ENCODE results near the gene CABLES1.

CABLES1 gene

DNA sequence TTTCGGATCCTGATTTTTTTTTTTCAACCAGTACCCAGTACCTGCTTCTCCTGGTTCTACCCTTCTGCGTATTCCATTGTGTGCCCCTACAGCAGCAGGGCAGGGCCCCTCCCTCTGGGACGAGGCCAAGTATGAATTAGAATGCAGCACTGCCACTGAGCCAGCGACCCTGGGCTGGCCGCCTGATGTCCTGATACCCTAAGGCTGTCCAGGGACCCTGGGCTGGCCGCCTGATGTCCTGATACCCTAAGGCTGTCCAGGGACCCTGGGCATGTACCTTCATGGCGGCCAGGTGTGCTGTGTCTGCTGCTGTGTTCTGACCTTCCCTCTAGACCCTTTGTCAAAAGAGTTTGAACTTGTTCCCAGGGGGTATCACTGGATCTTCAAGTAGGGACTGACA, 42.9 kb downstream of the CABLES1 start:
- DNase-seq (ENCODE audit: low read depth): no peak
- no peak overlapping the region for H3K4me3 ChIP-seq (ENCODE audit: low read length)
- TF ChIP-seq, protein P1, sequence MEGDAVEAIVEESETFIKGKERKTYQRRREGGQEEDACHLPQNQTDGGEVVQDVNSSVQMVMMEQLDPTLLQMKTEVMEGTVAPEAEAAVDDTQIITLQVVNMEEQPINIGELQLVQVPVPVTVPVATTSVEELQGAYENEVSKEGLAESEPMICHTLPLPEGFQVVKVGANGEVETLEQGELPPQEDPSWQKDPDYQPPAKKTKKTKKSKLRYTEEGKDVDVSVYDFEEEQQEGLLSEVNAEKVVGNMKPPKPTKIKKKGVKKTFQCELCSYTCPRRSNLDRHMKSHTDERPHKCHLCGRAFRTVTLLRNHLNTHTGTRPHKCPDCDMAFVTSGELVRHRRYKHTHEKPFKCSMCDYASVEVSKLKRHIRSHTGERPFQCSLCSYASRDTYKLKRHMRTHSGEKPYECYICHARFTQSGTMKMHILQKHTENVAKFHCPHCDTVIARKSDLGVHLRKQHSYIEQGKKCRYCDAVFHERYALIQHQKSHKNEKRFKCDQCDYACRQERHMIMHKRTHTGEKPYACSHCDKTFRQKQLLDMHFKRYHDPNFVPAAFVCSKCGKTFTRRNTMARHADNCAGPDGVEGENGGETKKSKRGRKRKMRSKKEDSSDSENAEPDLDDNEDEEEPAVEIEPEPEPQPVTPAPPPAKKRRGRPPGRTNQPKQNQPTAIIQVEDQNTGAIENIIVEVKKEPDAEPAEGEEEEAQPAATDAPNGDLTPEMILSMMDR (conservative IDR thresholded peaks at IDR 0.05; ENCODE audit: low read length): no peak

- DNase-seq (ENCODE audit: low read depth): no peak
- TF ChIP-seq, protein P1 (conservative IDR thresholded peaks at IDR 0.05; ENCODE audit: low read length): no peak
- H3K4me3 ChIP-seq (ENCODE audit: low read length): no peak overlapping the region
Observed at GRCh38 chr18:23178661-23179081, 43.4 kb downstream of the CABLES1 start.

DNA sequence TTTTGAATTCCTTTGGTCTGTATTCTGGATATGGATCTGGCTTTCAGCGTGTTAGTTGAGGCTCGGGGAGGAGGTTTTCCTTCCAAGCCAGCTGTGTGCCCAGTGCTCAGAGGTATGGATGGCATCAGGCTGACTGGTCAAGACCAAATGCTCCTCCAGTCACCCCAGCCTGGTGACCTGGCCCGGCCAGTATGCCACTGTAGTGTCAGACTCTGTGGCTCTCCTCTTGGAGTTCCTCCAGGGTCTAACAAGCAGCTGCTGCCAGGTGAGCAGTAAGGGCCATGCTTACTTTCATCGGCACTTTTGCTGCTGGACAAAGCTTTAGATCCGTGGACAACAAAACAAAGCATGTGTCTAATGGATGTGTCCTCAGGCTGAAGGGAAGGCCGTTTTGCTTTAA, 44.1 kb downstream of the CABLES1 start:
- TF ChIP-seq, protein P1 (conservative IDR thresholded peaks at IDR 0.05; ENCODE audit: low read length): no peak
- no peak for DNase-seq (ENCODE audit: low read depth)
- no peak overlapping the region for H3K4me3 ChIP-seq (ENCODE audit: low read length)

DNA sequence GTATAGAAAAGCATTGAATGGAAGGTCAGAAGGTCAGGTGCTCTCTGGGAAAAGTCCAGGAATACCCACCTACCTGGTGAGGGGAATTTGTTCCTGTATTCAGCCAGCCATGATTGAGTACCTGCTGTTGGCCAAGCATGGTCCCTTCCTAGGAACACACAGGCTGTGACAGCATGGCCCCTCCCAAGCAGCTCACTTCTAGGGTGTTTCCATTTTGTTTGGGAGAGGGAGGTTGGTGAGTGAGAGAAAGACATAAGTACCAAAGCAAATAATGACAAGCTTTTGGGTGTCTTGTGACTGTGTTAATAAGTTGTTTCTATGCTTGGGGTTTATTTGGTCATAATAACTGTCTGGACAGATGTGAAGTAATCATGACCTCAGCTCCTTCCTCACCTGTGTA, 46.3 kb downstream of the CABLES1 start:
- no peak for DNase-seq (ENCODE audit: low read depth)
- TF ChIP-seq, protein P1 (conservative IDR thresholded peaks at IDR 0.05; ENCODE audit: low read length): no peak

GRCh38 chr18:23182606-23183005, 47.3 kb downstream of the CABLES1 start:
- no peak for DNase-seq (ENCODE audit: low read depth)
- no peak overlapping the region for H3K4me3 ChIP-seq (ENCODE audit: low read length)
- TF ChIP-seq, protein P1 (conservative IDR thresholded peaks at IDR 0.05; ENCODE audit: low read length): no peak

More for the DNA sequence above, 46.3 kb downstream of the CABLES1 start:
- H3K4me3 ChIP-seq (ENCODE audit: low read length): no peak overlapping the region

- TF ChIP-seq, protein P1 (conservative IDR thresholded peaks at IDR 0.05; ENCODE audit: low read length): no peak
- peak; percentile 83 for DNase-seq (ENCODE audit: low read depth)
- H3K4me3 ChIP-seq (ENCODE audit: low read length): no peak overlapping the region
Observed at GRCh38 chr18:23183411-23184150, 48.3 kb downstream of the CABLES1 start.

GRCh38 chr18:23186781-23187180, 51.5 kb downstream of the CABLES1 start:
- TF ChIP-seq, protein P1 (conservative IDR thresholded peaks at IDR 0.05; ENCODE audit: low read length): no peak
- no peak overlapping the region for H3K4me3 ChIP-seq (ENCODE audit: low read length)
- DNase-seq (ENCODE audit: low read depth): no peak
